HepG2 (cell line): ENCODE results near the gene NOL8. TPM values are rescaled to one million over a fixed set of nuclear protein-coding genes. Genes with fewer than 3 reads are reported as not detected.

ENCODE experiments used
- ATAC-seq: fragments of 200-7000 bp; cut with Tn5 transposase; 3 replicates; pipeline ENCODE4 v1.9.1; 2020; ENCODE audit warnings: mild to moderate bottlenecking, moderate library complexity
- BruUV-seq: library from RNA; stranded (reverse); fragments of 400-500 nt; replicated peaks from 2 replicates; lab custom pipeline; 2021; lab: Mats Ljungman, UMichigan
- CTCF ChIA-PET: fragments of 300-600 bp; formaldehyde crosslinking; extraction: SDS; loops from one replicate; lab custom pipeline; 2021; ENCODE audit warnings: low total read pairs, inconsistent platforms, low intra/inter-chr PET ratio; lab: Yijun Ruan, JAX
- POLR2A ChIA-PET: fragments of 350-600 bp; sonication (Branson Sonifier 250); formaldehyde crosslinking; loops from one replicate; lab custom pipeline; 2020; ENCODE audit warnings: antibody characterized with exemption, inconsistent platforms; lab: Yijun Ruan, JAX
- DNase-seq: peaks from one replicate; pipeline ENCODE4 v3.0.0-alpha.2; 2015; ENCODE audit warnings: low spot score
- FAIRE-seq: peaks from 3 replicates; lab custom pipeline; 2011; peaks lifted over from hg19 to GRCh38; lab: Jason Lieb, UNC
- H2AFZ ChIP-seq: one replicate; pipeline ENCODE4 v1.6.1; 2011; ENCODE audit warnings: low read length, inconsistent platforms
- H3K27ac ChIP-seq: fragments of 300-600 bp; 3 replicates; pipeline ENCODE4 v1.8.0; 2011; ENCODE audit warnings: mixed run types, mild to moderate bottlenecking, mixed read lengths, low read length, inconsistent platforms; ENCODE audit not compliant: insufficient read depth; ENCODE audit errors: extremely low read length
- H3K27me3 ChIP-seq, 2 experiments: fragments of 200-600 bp in 1 of 2; 2 replicates in 1 of 2; 3 replicates in 1 of 2; pipeline versions ENCODE4 v1.6.0 to v1.8.0; 2011; ENCODE audit warnings: low read length in 2 of 2, mild to moderate bottlenecking in 2 of 2, moderate library complexity in 2 of 2, inconsistent platforms in 1 of 2; ENCODE audit not compliant: insufficient read depth in 2 of 2, control insufficient read depth in 1 of 2
- H3K36me3 ChIP-seq, 2 experiments: fragments of 200-600 bp in 1 of 2; replicated peaks in 1 of 2; 2 replicates in 1 of 2; 3 replicates in 1 of 2; pipeline versions ENCODE4 v1.5.1 to v1.8.0; 2011; ENCODE audit warnings: low read length in 2 of 2, inconsistent platforms in 1 of 2; ENCODE audit not compliant: insufficient read depth in 2 of 2, control insufficient read depth in 1 of 2
- H3K4me1 ChIP-seq: 2 replicates; pipeline ENCODE4 v1.5.1; 2012; ENCODE audit warnings: low read length, inconsistent platforms; ENCODE audit not compliant: insufficient read depth
- H3K4me2 ChIP-seq: 2 replicates; pipeline ENCODE4 v1.6.0; 2011; ENCODE audit warnings: low read depth, low read length, inconsistent platforms
- H3K4me3 ChIP-seq, 3 experiments: fragments of 200-600 bp in 1 of 3; sonication (generic), shearing (Covaris generic) in 1 of 3; replicated peaks in 1 of 3; 2 replicates each; pipeline ENCODE4 v1.5.1; 2011 to 2016; ENCODE audit warnings: low read length in 3 of 3, inconsistent platforms in 2 of 3, low read depth in 2 of 3, mild to moderate bottlenecking in 2 of 3, control low read depth in 1 of 3, mixed read lengths in 1 of 3; ENCODE audit not compliant: insufficient read depth in 1 of 3
- H3K79me2 ChIP-seq: one replicate; pipeline ENCODE4 v1.6.1; 2011; ENCODE audit warnings: low read length, inconsistent platforms; ENCODE audit not compliant: insufficient read depth
- H3K9ac ChIP-seq: 2 replicates; pipeline ENCODE4 v1.6.0; 2011; ENCODE audit warnings: mild to moderate bottlenecking, low read depth, low read length, inconsistent platforms; ENCODE audit not compliant: insufficient read depth
- H3K9me3 ChIP-seq: 2 replicates; pipeline ENCODE4 v1.5.1; 2012; ENCODE audit warnings: mild to moderate bottlenecking, low read length
- H4K20me1 ChIP-seq: 2 replicates; pipeline ENCODE4 v1.6.0; 2011; ENCODE audit warnings: inconsistent platforms, mild to moderate bottlenecking, low read length, moderate library complexity; ENCODE audit not compliant: insufficient read depth
- CHD2 ChIP-seq: IDR thresholded peaks from 2 replicates; pipeline ENCODE4 v1.6.1; 2011; ENCODE audit warnings: low read depth, low read length, improper control_type of control experiment
- RNF2 ChIP-seq: fragments of 450-650 bp; conservative IDR thresholded peaks from 2 replicates; pipeline ENCODE4 v1.6.1; 2016; ENCODE audit warnings: low read depth
- ZNF160 ChIP-seq: sonication (generic); formaldehyde crosslinking; IDR thresholded peaks from 2 replicates; pipeline ENCODE4 v1.8.0; 2022; ENCODE audit warnings: mild to moderate bottlenecking, inconsistent platforms, missing genetic modification reagents
- ZNF296 ChIP-seq: sonication (generic); formaldehyde crosslinking; conservative IDR thresholded peaks from 2 replicates; pipeline ENCODE4 v1.5.0; 2020; ENCODE audit warnings: mild to moderate bottlenecking, missing genetic modification reagents
- WGBS: methylation state at CpG from one replicate; pipeline ENCODE4 v1.1.6; 2017; ENCODE audit warnings: low lambda C conversion rate; 5-methylcytosine and 5-hydroxymethylcytosine counted together
- in situ Hi-C: cut with HindIII; loops from 2 replicates; pipeline ENCODE4 v1.10.0; 2017; ENCODE audit warnings: low pct_unique_long_range_greater_than_20kb; ENCODE audit not compliant: extremely low pct_ligation_motif_present
- intact Hi-C: fragments of 100-400 bp; cut with micrococcal nuclease; formaldehyde crosslinking; loops from one replicate; pipeline ENCODE4 v1.10.0; 2022; ENCODE audit not compliant: unreplicated experiment
- polyA plus RNA-seq, 8 experiments: library from polyadenylated mRNA; depleted of rRNA in 3 of 8; stranded (reverse) in 7 of 8; unstranded in 1 of 8; fragments of >200 nt; fragmentation: Illumina TruSeq in 4 of 8; extraction: Trizol in 4 of 8; gene quantifications; 2 replicates each; pipeline versions ENCODE4 v1.2.1 to v1.2.3, GENCODE V29; 2011 to 2016; ENCODE audit warnings: low read depth in 4 of 8, missing spikeins in 1 of 8, mixed read lengths in 1 of 8; ENCODE audit not compliant: insufficient read depth in 1 of 8
- total RNA-seq, 5 experiments: library from RNA; depleted of rRNA; stranded (reverse); fragments of >200 nt; fragmentation: Illumina TruSeq; extraction: Trizol; gene quantifications; 2 replicates each; pipeline ENCODE4 v1.2.3, GENCODE V29; 2016; ENCODE audit warnings: low read depth in 1 of 5
- TF ChIP-seq, protein P1 (sequence below): sonication (generic); formaldehyde crosslinking; IDR thresholded peaks from 2 replicates; pipeline ENCODE4 v1.4.0; 2020; ENCODE audit warnings: missing genetic modification reagents, borderline replicate concordance

The NOL8 gene
- total and polyA plus RNA-seq, 2 of the 13 experiments (the other 11 are each of a cell fraction or from before 2014, with no cell fraction given): 12.8 to 36.3 TPM

DNA sequence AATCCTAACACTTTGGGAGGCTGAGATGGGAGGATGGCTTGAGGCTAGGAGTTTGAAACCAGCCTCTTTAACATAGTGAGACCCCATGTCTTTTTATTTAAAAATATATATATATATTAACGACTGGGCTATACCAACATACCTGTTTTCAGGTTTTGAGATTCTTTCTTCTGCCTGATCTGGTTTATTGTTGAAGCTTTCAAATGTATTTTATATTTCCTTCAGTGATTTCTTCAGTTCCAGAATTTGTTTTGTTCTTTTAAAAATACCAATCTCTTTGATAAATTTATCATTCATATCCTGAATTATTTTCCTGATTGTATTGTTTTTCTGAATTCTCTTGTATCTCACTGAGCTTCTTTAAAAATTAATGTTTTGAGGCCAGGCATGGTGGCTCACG lies 48.0 kb upstream of the NOL8 start:
- H3K27me3 ChIP-seq: no peaks in the 10 kb centered on the region
- H3K4me2 ChIP-seq: no peak overlapping the region
- ATAC-seq (no peak), DNase-seq (no peak), FAIRE-seq (no peak)
- ChIA-PET POLR2A (no interaction called here), CTCF (no interaction called here)
- no TSS peak for BruUV-seq
- no peak overlapping the region for H3K27ac ChIP-seq
- H3K36me3 ChIP-seq: no peaks in the 10 kb centered on the region
- H3K4me3 ChIP-seq: no peak overlapping the region
- H3K9me3 ChIP-seq: peaks cover 6% of the 10 kb centered on the region; the same call in 1 of the 2 replicates
- H3K4me1 ChIP-seq: no peaks in the 10 kb centered on the region
- intact Hi-C loops: no loop called here
- WGBS: 94% methylated on average over 2 of the region's 2 CpGs
- no peaks in the 10 kb centered on the region for H3K79me2 ChIP-seq
- in situ Hi-C loops: no loop called here
- H3K9ac ChIP-seq: no peak overlapping the region
- TF ChIP-seq CHD2 (no peak), RNF2 (no peak), ZNF160 (peak; percentile 74; the same call in 1 of the 2 replicates), ZNF296 (no peak)
- TF ChIP-seq, protein P1, sequence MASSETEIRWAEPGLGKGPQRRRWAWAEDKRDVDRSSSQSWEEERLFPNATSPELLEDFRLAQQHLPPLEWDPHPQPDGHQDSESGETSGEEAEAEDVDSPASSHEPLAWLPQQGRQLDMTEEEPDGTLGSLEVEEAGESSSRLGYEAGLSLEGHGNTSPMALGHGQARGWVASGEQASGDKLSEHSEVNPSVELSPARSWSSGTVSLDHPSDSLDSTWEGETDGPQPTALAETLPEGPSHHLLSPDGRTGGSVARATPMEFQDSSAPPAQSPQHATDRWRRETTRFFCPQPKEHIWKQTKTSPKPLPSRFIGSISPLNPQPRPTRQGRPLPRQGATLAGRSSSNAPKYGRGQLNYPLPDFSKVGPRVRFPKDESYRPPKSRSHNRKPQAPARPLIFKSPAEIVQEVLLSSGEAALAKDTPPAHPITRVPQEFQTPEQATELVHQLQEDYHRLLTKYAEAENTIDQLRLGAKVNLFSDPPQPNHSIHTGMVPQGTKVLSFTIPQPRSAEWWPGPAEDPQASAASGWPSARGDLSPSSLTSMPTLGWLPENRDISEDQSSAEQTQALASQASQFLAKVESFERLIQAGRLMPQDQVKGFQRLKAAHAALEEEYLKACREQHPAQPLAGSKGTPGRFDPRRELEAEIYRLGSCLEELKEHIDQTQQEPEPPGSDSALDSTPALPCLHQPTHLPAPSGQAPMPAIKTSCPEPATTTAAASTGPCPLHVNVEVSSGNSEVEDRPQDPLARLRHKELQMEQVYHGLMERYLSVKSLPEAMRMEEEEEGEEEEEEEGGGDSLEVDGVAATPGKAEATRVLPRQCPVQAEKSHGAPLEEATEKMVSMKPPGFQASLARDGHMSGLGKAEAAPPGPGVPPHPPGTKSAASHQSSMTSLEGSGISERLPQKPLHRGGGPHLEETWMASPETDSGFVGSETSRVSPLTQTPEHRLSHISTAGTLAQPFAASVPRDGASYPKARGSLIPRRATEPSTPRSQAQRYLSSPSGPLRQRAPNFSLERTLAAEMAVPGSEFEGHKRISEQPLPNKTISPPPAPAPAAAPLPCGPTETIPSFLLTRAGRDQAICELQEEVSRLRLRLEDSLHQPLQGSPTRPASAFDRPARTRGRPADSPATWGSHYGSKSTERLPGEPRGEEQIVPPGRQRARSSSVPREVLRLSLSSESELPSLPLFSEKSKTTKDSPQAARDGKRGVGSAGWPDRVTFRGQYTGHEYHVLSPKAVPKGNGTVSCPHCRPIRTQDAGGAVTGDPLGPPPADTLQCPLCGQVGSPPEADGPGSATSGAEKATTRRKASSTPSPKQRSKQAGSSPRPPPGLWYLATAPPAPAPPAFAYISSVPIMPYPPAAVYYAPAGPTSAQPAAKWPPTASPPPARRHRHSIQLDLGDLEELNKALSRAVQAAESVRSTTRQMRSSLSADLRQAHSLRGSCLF (CRISPR knock-in tag): no peak
- no peak overlapping the region for H2AFZ ChIP-seq
- H4K20me1 ChIP-seq: no peaks in the 10 kb centered on the region
